GM19463 (cell line): ENCODE results near the gene ADM2.

ENCODE experiments used
- ATAC-seq: cut with Tn5 transposase; IDR thresholded peaks from one replicate; pipeline ENCODE4 v1.9.1; 2021; ENCODE audit warnings: mild to moderate bottlenecking, moderate library complexity; ENCODE audit not compliant: unreplicated experiment

ADM2 gene

DNA sequence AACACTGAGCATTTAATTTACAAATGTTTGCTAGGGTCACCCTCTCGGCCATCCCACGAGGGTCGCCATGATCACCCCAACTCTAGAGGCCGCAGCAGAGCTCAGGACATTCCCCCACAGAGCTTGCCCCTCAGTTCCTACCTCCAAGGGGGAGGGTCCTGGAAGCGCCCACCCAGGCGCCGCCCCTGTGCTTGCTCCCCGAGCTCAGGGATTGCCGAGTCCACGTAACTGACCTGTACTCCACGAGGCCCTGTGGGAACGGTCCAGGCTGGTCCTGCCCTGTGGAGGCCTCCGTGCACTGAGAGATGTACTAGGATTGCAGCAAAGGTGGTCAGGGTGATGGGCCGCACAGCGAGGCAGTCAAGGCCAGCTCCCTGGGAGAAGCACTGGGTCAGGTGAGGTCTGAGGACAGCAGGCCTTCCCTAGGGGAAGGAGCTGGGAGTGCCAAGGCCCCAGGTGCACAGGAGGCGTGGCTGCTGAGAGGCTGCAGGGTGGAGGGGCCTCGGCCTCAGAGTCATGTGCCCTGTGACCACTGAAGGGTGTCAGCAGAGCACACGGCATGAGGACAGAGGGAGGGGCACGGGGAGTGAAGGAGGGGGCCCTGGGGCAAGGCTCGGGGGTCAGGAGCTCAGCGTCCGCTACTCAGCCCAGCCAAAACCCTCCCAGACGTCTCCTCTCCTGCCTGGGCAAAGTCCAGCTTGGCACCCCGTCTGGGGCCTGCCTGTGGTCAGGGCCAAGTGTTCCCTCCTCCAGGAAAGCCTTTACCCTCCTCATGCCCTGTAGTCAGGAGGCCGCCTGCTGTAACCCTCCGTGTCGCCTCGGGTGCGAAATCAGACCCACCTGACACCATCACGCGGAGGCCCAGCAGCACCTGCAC, 2.9 kb downstream of the ADM2 start:
- no peak for ATAC-seq

DNA sequence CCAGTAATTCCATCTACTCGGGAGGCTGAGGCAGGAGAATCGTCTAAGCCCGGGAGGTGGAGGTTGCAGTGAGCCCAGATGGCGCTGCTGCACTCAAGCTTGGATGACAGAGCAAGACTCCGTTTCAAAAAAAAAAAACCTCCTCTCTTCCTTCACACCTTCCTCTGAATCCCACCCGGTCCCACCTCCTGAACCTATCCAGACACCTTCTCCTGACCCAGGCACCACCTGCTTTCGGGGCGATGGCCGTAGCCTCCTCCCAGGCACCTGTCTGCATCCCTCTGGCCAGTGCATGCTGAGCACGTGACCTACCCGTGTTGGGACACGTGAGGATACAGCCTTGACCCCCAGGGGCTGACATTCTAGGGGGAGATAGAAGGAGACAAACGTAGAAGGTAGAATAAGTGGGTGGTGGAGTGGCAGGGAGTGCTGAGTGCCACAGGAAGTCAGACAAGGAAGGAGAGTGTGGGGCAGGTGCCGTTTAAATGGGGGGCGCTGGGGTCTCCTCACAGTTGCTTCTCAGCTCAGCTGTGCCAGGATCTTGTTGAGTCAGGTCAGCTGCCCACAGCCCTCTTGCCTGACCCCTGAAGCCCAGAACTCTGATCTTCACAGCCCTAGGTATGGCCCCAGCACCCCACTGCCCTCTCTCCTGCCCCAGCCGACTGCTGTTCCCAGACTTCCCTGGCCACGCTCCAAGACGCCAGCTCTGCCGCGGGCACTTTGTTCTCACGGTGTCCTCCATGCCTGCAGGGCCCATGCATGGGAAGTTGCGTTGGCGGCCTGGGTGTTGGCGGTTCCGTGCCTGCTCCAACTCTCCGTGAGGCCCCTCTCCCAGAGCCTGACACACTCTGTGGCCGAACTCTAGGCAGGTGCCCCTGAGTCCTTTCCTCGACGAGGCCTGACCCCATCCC, 4.1 kb downstream of the ADM2 start:
- no peak for ATAC-seq

DNA sequence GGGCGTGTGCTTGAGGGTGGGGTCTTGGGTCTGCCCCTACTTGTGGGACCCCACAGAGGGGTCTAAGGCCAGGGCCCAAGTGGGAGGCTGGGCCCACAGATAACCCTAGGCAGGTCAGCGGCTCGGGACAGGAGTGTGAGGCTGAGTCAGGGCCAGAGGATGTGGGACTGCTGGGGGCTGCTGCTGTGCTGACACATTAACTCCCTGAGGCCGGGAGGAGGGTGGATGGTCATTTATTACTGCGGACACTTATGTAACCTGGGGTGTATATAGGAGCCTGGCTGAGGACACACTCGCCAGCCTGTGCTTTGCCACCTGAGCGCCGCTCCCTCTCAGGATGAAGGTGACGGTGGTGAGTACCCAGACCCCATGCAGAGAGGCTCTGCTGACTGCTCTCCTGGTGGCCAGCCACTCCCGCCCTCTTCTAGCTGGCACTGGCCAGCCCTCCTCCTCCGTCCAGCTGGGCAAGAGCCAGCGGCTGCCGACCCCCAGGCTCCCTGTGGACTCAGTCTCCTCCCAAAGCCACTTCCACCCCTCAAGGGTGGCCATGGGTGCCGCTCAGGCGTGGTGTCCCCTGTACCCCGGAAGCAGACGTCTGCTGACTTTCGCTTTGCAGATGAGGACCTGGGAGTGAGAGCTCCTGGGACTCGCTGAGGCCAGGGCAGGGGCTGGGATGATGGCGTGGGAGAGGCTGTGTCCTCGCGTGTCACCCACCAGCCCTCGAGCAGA, 5.4 kb downstream of the ADM2 start, which contains the start of gene MIOX:
Gene MIOX, plus strand, starts transcription at position 299 of the 729 bp plus-strand sequence. Its CDS starts 39 bp downstream, at position 338.
- ATAC-seq, result no peak

DNA sequence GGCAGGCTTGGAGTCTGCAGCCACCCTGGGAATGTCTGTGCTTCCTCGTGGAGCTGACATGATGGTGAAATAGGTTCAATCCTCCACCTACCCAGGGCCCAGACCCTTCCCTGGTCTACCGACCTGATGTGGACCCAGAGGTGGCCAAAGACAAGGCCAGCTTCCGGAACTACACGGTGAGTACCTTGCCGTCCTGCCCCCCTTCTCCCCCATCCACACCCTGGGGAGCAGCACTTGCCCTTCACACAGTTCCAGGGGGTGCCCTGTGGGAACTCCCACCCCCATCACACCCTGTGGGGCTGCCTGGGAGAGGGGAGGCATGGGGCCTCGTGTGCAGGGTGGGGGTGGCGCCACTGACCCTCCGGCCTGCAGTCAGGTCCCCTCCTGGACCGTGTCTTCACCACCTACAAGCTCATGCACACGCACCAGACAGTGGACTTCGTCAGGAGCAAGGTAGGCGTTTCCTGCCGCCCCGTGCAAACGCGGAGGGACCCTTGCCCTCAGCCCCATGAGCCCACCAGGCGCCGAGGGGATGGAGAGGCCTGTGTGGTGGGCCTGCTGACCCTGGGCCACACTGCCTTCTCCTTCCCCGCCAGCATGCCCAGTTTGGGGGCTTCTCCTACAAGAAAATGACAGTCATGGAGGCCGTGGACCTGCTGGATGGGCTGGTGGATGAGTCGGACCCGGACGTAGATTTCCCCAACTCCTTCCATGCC, 6.1 kb downstream of the ADM2 start:
- ATAC-seq, result no peak

DNA sequence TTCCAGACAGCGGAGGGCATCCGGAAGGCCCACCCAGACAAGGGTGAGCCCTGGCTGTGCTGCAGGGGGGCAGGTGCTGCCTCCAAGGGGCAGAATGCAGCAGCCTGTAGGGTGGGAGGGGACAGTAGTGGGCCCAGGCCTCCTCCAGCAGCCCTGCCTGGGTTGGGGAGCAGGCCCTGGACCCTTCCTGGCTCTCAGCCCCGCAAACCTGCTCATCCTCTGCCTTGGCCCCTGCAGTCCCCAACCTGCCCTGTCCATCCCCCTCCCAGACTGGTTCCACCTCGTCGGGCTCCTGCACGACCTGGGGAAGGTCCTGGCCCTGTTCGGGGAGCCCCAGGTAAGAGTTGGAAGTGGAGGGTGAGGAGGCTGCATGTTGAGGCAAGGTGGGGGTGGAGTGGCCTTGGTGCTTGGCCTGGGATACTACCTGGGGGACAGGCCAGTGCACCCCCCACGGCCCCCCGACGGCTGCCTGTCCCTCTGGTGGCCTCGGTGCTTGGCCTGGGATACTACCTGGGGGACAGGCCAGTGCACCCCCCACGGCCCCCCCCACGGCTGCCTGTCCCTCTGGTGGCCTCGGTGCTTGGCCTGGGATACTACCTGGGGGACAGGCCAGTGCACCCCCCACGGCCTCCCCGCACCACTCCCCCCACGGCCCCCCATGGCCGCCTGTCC, 6.8 kb downstream of the ADM2 start:
- no peak for ATAC-seq

DNA sequence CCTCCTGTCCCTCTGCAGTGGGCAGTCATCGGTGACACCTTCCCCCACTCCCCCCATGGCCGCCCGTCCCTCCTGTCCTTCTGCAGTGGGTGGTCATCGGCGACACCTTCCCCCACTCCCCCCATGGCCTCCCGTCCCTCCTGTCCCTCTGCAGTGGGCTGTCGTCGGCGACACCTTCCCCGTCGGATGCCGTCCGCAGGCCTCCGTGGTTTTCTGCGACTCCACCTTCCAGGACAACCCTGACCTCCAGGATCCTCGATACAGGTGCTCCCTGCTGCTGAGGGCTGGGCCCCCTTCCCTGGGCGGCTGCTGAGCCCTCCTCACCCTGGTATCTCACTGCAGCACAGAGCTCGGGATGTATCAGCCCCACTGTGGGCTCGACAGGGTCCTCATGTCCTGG, 7.5 kb downstream of the ADM2 start:
- no peak for ATAC-seq

DNA sequence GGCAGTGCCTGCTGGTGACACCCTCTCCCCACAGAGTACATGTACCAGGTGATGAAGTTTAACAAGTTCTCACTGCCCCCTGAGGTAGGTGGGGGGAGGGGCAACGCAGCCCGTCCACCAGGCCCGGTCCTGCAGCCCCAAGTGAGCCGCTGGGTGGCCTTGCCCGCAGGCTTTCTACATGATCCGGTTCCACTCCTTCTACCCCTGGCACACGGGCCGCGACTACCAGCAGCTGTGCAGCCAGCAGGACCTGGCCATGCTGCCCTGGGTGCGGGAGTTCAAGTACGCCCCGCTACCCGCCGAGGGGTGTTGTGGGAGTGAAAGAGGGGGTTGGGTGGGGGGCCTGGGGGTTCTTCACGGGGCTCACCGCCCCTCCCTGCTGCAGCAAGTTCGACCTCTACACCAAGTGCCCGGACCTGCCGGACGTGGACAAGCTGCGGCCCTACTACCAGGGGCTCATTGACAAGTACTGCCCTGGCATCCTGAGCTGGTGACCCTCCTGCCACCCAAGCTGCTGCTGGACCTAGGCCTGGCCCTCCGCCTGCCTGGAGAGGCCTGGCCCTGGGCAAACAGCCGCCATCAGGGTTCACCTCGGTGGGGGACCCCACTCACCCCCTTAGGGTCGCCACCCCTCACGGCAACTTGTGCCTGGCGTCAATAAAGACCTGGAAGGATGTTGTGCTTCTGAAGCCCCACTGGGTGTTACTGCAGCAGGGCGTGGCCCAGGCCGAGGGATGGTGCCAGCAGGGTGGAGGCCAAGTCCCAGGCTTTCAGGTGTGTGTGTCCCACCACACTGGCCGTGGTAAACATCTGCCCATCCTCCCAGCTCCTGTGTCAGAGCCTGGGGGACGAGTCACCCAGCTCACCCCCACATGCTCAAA, 8.3 kb downstream of the ADM2 start:
- no peak for ATAC-seq

DNA sequence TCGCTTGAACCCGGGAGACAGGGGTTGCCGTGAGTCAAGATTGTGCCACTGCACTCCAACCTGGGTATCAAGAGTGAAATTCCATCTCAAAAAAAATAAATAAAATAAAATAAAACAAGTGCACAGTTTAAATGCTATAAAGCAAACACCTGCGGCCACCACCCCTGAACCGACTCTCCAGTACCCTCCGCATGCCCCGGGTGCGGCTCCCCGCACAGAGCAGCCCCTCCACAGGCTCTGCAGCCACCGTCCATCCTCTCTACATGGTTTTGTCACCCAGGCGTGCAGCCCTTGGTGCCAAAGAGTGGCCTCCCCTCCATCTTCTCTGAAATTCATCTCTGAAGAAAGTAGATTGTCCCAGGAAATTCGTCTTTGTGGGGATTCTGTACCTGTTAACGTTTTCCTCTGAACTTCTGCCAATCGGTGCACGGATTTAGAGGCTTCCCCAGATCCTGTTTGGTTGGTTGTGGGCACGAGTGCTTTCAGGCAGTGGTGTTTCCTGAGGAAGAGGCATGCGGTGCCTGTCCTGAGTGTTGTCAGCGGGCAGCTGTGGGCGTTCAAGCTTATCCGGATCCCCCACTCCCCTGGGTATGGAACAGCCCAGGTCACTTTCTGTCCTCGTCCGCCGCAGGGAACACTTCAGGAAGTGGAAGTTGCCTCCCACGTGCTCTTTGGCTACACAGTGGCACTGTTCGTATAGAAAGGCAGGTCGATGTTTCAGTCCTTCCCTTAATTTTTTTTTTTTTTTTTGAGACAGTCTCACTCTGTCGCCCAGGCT, 9.4 kb downstream of the ADM2 start:
- no peak for ATAC-seq

DNA sequence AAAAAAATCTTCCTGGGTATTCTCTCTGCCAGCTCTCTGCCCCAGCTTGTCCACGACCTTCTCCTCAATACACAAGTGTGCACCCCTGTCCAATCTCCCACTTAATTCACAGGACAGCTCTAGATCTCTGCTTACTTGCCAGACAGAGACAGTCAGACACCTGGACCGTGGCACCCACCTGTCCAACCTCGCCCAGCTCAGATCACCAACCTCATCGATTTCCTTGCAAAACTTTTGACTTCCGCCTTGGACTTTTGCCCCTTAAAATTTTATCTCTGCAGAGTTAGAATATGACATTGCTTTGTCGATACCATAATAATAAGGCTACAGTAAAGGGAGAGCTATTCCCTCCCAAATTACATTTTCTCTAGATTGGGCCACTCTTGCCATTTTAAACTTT, 15.8 kb downstream of the ADM2 start:
- ATAC-seq, result no peak

DNA sequence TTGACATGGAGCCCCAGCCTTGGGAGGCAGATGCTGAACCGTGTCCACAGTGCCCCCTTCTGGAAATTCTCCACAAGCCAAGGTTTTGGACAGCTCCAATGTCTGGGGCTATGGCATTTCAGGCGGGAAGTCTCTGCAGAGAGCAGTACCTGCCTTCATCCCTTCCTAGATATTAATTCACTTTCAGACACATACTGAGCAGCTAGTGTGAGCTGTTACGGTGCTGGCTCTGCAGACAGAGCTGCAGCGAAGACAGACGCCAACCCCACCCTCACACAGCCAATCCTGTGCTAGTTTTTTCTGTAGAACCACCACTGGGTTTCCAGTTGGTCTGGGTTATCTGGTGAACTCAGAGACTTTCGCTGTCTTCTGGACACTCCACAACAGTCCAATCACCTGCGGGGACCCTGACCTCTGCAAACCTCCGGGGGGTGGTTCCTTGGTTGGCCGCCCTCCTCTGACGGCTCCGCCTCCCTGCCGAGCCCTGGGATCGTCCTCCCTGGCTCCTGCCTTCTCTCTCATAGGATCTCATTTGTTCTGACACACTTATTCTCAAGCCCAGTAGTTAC, 17.1 kb downstream of the ADM2 start:
- ATAC-seq, result no peak

DNA sequence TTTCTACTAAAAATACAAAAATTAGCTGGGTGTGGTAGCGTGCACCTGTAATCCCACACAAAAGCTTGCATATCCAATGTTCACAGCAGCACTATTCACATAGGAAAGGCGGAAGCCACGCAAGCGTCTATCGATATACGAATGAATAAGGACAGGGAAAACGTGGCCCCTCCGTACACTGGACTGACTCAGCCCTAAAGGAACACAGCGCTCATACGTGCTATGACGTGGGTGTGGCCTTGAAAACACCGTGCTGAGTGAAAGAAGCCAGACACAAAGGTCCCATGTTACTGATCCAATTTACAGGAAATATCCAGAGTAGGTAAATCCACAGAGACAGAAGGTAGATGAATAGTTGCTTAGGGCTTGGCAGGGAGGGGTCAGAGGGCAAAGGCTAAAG, 19.1 kb downstream of the ADM2 start:
- no peak for ATAC-seq

DNA sequence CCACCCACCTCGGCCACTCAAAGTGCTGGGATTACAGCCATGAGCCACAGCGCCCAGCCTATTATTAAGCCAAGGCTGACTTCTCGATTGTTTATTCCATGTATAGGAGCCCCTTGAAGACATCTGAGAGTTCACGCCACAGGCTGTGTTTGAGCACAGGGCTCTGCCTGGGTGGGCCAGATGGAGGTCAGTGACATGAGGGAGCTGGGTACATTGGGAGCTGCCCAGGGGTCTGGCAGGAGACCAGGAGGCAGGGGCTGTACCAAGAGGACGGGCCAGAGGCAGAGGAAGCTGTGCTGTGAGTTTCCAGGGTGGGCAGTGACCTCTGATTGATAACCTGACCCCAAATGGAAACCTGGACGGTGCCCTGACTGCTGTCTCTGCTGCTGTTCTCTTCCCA, 20.8 kb downstream of the ADM2 start:
- no peak for ATAC-seq

DNA sequence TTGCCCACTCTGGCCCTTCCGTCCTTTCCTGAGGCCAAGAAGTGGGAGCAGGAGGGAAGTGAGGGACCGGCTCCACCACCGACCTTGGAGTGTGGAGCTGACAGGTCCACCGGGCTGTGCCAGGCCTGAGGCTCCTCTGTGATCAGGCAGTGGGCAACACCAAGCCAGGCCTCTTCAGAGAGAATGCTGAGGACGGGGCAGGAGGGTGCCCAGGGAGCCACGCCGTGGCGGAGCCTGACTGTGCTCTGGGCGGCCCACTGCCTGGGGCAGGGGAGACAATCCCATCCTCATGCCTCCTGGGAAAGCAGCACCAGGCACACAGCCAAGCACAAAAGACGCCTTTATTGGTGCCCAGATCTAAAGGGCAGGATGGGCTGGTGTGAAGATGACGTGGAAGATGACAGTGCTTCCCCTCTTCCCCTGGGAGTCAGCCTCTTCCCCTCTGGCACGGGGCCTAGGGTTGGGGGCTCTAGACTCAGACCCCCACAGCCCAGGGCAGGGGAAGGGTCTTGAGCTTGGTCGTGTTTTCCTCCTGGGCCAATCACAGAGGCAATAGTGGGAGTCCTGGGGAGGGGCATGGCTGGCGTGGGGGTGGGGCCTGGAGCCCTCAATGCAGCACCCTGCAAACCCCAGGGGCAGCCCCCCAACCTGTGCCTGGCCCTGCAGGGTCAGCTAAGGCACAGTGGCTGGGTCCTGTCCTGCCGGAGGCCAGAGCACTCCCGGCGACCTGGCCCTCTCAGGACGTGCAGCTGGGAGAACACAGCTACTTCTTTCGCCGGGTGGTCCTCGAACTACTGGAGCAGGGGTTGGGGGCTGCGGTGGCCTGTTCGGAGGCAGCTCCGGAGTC, 21.5 kb downstream of the ADM2 start:
- no peak for ATAC-seq

DNA sequence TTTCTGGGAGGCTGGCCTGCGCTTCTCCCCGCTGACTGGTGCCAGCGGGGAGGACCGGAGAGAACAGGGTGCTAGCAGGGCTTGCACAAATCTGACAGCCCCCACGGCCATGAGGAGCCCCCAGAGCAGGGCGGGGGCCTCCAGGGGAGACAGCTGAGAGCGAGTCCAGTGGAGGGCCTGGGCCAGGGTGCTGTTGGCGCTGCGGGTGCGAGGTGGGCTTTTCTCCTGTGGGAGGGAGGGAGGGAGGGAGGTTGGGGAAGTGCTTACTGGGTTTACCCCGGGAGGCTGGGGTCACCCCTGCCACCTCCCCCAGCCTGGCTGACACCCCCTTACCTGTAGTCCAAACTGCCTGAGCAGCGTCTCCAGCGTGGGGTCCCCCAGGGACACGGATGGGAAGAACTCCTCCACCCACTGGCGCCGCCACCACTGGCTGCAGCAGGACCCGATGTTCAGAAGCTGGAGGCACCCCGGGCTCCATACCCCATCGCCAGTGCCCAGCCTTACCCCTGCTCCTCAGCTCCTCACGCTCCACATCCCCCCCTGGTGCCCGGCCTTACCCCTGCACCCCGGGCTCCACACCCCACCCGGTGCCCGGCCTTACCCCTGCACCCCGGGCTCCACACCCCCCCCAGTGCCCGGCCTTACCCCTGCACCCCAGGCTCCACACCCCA, 22.3 kb downstream of the ADM2 start:
- ATAC-seq, result no peak

DNA sequence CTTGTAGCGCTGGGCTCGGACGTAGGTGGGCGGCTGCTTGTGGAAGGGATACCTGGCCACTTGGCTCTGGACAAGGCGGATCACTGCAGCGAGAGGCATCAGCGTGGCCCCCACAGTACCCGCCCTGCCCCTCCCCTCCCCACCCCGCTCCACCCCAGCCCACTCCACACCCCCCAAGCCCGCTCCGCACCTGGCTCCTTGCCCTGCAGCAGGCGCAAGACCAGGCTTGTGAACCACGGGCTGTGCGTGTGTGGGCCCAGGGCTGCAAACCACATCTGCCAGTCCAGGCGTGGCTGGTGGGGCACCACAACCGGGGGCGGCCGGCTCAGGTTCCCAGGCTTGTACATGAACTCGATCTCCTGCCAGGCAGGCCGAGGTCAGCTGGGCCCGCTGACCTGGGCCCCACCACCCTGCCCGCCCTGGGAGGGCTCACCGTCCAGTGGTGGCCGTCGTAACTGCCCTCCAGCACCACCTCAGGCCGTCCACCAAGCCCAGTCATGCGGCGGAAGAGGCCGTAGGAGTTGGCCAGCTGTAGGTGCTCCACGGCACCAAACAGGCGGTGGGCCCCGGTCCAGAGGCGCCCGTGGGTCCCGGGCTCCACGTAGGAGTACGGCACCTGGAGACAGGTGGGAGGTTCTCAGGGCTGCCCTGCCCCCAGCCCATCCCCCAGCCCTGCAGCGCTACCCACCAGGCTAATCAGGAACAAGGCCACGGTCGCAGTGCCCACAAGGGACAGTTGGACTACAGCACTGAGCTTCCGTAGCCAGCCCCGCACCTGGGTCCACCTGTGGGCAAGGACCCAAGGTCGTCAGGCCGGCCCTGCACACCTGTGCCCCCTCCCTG, 23.2 kb downstream of the ADM2 start:
- ATAC-seq, result no peak
